SK-N-MC (cell line): Measurements from ENCODE around the gene TMEM270.

Source experiments
- DNase-seq: peaks from one replicate; pipeline ENCODE4 v3.0.0-alpha.2; 2011; ENCODE audit warnings: low read depth, low spot score
- H3K27ac ChIP-seq: fragments of 200-600 bp; sonication (generic); 2 replicates; pipeline ENCODE4 v1.5.1; 2016; ENCODE audit warnings: mixed run types
- H3K36me3 ChIP-seq: fragments of 200-600 bp; sonication (generic); 2 replicates; pipeline ENCODE4 v1.6.1; 2017; ENCODE audit warnings: antibody characterized with exemption, low read length, mixed read lengths; ENCODE audit not compliant: insufficient read depth
- H3K4me3 ChIP-seq: fragments of 200-600 bp; sonication (generic); 2 replicates; pipeline ENCODE4 v1.5.1; 2016
- H3K9ac ChIP-seq: fragments of 200-600 bp; sonication (generic); 2 replicates; pipeline ENCODE4 v1.8.0; 2017; ENCODE audit warnings: mixed run types, mixed read lengths; ENCODE audit not compliant: insufficient read length
- H3K9me3 ChIP-seq: fragments of 200-600 bp; sonication (generic); 2 replicates; pipeline ENCODE4 v1.6.1; 2017; ENCODE audit warnings: low read depth, mild to moderate bottlenecking, antibody characterized with exemption, low read length, moderate library complexity, mixed read lengths
- EZH2 ChIP-seq: fragments of 200-600 bp; sonication (generic); IDR thresholded peaks from one replicate; pipeline ENCODE4 v1.6.1; 2017; ENCODE audit warnings: antibody characterized with exemption
- FOXP2 ChIP-seq: optimal IDR thresholded peaks from 2 replicates; pipeline ENCODE3; 2011; ENCODE audit warnings: mild to moderate bottlenecking, moderate library complexity; ENCODE audit not compliant: insufficient read depth; ENCODE audit errors: extremely low read length, control extremely low read depth
- POLR2AphosphoS5 ChIP-seq: IDR thresholded peaks from 2 replicates; pipeline ENCODE4 v1.6.1; 2012; ENCODE audit warnings: mild to moderate bottlenecking, low read depth, low read length, borderline replicate concordance

TMEM270 gene

DNA sequence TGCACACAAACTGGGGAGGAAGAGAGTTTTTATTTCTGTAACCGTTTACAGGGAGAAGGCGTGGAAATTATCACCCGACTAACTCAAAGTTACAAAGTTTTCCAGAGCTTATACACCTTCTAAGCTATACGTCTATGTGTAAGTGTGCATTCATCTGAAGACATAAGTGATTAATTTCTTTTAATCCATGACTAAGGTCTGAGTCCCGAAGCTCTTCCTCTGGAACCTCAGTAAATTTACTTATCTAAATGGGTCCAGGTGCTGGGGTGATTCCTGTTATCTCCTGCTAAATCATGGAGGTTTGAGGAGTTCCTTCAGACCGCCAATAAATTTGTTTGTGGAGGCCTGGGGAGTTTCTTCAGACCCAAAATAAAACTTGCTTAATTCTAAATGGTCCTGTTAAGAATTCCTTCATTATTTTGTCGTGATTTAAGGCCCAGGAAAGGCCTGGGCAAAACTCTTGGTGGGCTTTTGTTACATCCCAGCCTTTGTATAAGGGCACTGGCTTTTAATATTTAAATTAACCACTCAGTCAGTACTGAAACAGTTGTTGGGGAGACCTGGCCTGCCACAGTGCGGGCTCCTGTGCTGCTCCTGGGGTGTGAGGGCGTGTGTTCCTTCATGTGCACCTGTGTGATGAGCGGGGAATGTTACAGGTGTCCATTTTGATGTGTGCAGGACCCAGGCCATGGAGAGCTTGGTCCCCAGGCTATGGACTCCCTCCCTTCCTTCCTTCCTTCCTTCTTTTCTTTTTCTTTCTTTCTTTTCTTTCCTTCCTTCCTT lies 12.8 kb upstream of the TMEM270 start:
- Histone ChIP-seq H3K9ac (no peak overlapping the region), H3K4me3 (no peak overlapping the region), H3K36me3 (no peaks in the 10 kb centered on the region), H3K27ac (no peak overlapping the region), H3K9me3 (no peaks in the 10 kb centered on the region)
- DNase-seq: no peak
- no peak for TF ChIP-seq POLR2AphosphoS5
- no peak for TF ChIP-seq FOXP2
- no peak for TF ChIP-seq EZH2

DNA sequence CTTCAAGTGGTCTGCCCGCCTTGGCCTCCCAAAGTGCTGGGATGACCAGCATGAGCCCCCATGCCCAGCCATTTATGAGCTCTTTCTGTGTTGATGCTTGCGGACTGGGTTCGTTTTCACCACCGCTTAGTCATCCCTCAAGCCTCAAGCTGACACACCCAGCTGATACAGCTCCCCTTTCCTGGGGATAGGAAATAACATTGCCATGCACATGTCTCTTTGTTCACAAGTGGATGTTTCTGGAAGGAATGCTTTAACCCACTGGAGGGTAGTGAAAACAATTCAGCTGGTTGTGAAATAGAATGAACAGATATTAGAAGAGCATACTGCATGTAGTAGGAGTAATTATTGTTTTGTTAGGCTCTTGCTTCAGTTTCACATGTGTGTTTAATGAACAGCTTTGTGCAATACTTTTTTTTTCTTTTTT lies 10.2 kb upstream of the TMEM270 start:
- H3K9me3 ChIP-seq: no peaks in the 10 kb centered on the region
- H3K27ac ChIP-seq: peak overlapping the region; percentile 70
- no peak overlapping the region for H3K4me3 ChIP-seq
- H3K9ac ChIP-seq: no peak overlapping the region
- H3K36me3 ChIP-seq: no peaks in the 10 kb centered on the region
- peak; percentile 42 for DNase-seq
- TF ChIP-seq FOXP2: no peak
- no peak for TF ChIP-seq POLR2AphosphoS5
- TF ChIP-seq EZH2: no peak

DNA sequence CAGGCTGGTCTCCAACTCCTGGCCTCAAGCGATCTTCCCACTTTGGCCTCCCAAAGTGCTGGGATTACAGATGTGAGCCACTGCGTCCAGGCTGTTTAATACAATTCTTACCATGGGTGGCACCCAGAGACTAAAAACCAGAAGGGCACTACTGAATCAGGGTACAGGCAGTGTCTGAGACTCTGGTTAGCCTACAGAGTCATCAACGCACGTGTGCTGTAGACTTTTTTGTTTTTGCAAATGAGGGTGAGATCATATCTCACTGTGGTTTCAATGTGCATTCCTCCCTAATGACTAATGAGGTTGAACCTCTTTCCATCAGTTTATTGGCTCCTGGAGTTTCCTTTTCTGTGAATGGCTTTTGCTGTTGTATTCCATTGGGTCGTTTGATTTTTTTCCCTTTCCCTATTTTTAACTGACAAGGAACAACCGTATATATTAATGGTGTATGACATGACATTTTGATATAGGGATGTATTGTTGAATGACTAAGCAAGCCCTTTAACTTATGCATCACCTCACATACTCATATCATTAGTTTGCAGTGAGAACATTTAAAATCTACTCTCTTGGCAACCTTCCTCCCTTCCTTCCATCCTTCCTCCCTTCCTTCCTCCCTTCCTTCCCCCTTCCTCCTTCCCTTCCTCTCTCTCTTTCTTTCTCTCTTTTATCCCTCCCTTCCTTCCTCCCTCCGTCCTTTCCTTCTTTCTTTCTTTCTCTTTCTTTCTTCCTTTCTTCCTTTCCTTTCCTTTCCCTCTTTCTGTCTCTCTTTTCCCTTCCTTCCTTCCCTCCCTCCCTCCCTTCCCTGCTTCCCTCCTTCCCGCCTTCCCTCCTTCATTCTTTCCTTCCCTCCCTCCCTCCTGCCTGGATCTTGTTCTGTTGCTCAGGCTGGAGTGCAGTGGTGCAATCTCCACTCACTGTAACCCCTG lies 9.3 kb upstream of the TMEM270 start:
- no peak for TF ChIP-seq POLR2AphosphoS5
- TF ChIP-seq FOXP2: no peak
- TF ChIP-seq EZH2: no peak
- H3K4me3 ChIP-seq: no peak overlapping the region
- DNase-seq: peak; percentile 34

DNA sequence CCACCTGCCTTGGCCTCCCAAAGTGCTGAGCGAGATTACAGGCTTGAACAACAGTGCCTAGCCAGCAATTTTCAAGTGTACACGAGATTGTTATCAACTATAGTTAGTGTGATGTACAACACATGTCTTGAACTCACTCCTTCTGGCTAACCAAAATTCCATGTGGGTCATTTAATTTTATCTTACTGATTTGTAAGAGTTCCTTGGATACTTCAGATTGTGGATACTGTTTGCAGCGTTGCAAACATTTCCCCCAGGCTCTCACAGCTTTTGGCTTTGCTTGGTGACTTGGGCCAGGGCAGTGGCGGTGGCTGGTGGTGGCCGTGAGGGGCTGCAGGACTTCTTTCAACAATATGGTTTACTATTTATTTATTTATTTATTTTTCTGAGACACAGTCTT lies 8.5 kb upstream of the TMEM270 start:
- H3K9me3 ChIP-seq: no peaks in the 10 kb centered on the region
- TF ChIP-seq EZH2 (no peak), POLR2AphosphoS5 (no peak), FOXP2 (no peak)
- H3K36me3 ChIP-seq: no peaks in the 10 kb centered on the region
- no peak overlapping the region for H3K9ac ChIP-seq
- H3K27ac ChIP-seq: no peak overlapping the region
- no peak for DNase-seq
- no peak overlapping the region for H3K4me3 ChIP-seq

More for the DNA sequence above, 9.3 kb upstream of the TMEM270 start:
- Histone ChIP-seq H3K36me3 (no peaks in the 10 kb centered on the region), H3K27ac (peak overlapping the region; percentile 70), H3K9ac (no peak overlapping the region), H3K9me3 (no peaks in the 10 kb centered on the region)

DNA sequence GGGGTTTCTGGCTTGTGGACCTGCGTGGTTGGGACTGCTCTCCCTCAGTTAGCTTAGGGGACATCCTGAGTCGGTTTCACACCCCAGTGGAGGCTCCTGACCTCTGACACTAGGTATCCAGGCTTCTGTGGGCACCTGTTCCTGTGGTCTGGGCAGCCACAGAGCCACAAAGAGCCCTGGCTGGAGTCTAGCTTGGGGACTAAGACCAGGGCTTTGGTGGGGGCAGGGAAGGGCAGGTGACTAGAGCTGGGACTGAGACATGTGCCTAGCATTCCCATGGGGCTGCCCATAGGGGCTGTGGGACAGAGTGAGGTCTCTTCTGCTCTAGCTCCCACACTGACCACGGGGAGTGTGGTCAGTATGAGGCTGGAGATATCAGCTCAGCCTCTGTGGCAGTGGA lies 4.0 kb upstream of the TMEM270 start:
- TF ChIP-seq EZH2 (no peak), FOXP2 (no peak), POLR2AphosphoS5 (no peak)
- no peaks in the 10 kb centered on the region for H3K36me3 ChIP-seq
- DNase-seq: no peak
- H3K9ac ChIP-seq: no peak overlapping the region
- no peaks in the 10 kb centered on the region for H3K9me3 ChIP-seq
- no peak overlapping the region for H3K4me3 ChIP-seq
- no peak overlapping the region for H3K27ac ChIP-seq

DNA sequence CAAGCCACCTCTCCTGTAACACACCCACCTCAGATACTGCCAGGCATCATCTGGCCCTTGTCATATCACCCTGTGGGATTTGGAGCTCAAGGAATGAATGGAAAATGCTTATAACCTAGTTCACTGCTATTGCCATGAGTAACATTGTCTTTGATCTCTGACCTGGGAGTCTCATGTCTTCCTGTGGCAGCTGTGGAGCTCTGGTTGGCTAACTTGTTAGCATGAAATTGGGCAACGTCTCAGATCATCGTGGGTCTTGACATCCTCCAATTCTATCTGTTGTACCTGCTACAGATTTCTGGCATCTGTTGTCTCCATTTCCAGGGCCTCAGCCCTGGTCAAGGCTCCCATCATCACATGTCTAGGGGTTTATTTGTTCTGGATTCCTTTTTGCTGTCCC lies 2.2 kb upstream of the TMEM270 start:
- no peak for DNase-seq
- no peaks in the 10 kb centered on the region for H3K9me3 ChIP-seq
- no peaks in the 10 kb centered on the region for H3K36me3 ChIP-seq
- H3K27ac ChIP-seq: no peak overlapping the region
- no peak overlapping the region for H3K9ac ChIP-seq
- TF ChIP-seq FOXP2 (no peak), EZH2 (no peak), POLR2AphosphoS5 (no peak)
- H3K4me3 ChIP-seq: no peak overlapping the region

DNA sequence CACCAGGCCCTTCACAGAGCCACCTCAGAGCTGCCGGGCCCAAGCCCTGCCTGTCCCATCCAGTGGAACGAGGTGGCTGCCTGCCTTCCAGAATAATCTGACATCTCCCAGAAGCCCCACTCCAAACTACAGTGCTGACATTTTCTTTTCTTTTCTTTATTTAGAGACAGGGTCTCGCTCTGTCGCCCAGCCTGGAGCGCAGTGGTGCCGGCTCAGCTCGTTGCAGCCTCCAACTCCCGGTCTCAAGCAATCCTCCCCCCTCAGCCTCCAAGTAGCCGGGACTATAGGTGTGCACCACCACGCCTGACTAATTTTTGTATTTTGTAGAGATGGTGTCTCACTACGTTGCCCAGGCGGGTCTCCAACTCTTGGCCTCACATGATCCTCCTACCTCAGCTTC lies 346 bp downstream of the TMEM270 start:
- Histone ChIP-seq H3K9me3 (no peaks in the 10 kb centered on the region), H3K4me3 (no peak overlapping the region), H3K36me3 (no peaks in the 10 kb centered on the region), H3K27ac (no peak overlapping the region), H3K9ac (no peak overlapping the region)
- DNase-seq: no peak
- no peak for TF ChIP-seq POLR2AphosphoS5
- TF ChIP-seq EZH2: no peak
- no peak for TF ChIP-seq FOXP2

DNA sequence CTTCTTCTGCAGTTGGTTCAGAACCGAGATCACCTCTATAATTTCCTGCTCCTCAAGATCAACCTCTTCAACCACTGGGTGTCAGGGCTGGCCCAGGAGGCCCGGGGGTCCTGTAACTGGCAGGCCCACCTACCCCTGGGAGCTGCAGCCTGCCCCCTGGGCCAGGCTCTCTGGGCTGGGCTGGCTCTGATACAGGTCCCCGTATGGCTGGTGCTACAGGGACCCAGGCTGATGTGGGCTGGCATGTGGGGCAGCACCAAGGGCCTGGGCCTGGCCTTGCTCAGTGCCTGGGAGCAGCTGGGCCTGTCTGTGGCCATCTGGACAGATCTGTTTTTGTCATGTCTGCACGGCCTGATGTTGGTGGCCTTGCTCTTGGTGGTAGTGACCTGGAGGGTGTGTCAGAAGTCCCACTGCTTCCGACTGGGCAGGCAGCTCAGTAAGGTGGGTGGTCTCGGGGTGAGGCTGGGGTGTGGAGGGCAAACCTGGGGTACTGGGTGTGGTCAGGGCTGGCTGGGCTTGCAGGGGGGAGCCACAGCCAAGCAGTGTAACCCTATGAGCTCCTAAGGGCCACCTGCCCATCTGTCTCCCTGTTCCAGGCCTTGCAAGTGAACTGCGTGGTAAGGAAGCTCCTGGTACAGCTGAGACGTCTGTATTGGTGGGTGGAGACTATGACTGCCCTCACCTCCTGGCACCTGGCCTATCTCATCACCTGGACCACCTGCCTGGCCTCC lies 4.2 kb downstream of the TMEM270 start:
- DNase-seq: no peak
- Histone ChIP-seq H3K4me3 (no peak overlapping the region), H3K9ac (no peak overlapping the region), H3K27ac (no peak overlapping the region), H3K36me3 (no peaks in the 10 kb centered on the region), H3K9me3 (no peaks in the 10 kb centered on the region)
- TF ChIP-seq POLR2AphosphoS5 (no peak), FOXP2 (no peak), EZH2 (no peak)
